ENCODE data around the gene PSMD5.
"Not testable (repeated sequence)": the region's sequence is repeated elsewhere in the genome, so short reads cannot be mapped to it uniquely, and the experiment has no call there.

PSMD5 gene

GRCh38 chr9:120807607-120808379, 34.9 kb downstream of the PSMD5 start:
- DNase-seq (ENCODE audit: low read depth, low spot score), result no peak

DNA sequence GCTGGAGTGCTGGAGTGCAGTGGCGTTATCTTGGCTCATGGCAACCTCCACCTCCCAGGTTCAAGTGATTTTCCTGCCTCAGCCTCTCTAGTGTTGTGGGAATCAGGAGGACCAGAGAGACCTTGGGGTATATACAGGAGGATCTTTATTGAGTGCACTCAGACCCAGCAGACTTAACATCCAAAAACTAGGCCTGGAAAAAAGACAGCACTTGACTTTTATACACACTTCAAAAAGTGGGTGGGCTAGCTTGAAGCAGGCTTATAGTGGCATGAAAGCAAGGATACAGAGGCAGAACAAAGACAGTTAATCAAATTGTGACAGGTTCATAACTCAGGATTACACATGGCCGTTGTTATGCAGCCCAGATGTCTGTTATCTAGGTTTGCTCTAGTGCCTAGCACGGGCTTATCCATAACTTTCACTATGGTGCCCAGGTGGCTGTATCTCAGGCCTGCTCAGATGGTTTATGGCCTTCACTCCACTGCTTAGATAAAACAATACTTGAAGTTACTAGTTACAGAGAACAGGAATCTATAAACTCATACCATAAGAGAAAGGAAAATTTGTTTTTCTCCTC, 37.8 kb downstream of the PSMD5 start:
- not testable (repeated sequence) for DNase-seq (ENCODE audit: low read depth, low spot score)

DNA sequence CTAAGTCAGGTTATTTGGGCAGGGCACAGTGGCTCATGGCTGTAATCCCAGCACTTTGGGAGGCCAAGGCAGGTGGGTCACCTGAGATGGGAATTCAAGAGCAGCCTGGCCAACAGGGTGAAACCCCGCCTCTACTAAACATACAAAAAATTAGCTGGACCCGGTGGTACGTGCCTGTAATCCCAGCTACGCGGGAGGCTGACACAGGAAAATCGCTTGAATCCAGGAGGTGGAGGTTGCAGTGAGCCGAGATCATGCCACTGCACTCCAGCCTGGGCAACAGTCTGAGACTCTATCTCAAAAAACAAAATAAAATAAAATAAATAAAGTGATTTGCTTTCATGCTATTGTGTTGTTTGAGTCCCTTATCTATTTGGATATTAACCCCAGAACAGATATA, 41.3 kb downstream of the PSMD5 start:
- DNase-seq (ENCODE audit: low read depth, low spot score), result no peak

- DNase-seq (ENCODE audit: low read depth, low spot score), result peak; percentile 77
Observed at GRCh38 chr9:120792898-120793765, 49.6 kb downstream of the PSMD5 start, which contains the start of gene FBXW2. Gene FBXW2 (minus strand): TSS chr9:120793416. CDS start chr9:120788258, 5,158 bp downstream.

DNA sequence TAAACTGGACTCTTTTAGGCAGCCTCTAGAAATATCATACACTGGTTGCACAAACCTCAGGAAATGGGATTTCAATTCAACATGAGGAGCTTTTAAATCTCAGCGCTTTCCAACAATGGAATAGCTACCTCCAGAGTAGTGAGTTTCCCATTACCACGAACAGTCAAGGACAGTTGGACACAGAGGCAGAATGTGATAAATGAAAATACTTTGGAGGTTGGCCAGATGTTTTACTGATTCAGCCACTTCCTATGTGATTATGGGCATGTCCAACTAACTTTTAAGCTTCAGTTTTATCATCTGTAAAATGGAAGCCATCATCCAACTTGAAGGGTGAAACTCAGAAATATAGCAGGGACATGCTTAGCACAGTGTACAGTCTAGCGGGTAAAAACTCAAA, 51.6 kb downstream of the PSMD5 start:
- DNase-seq (ENCODE audit: low read depth, low spot score), result no peak

- no peak for DNase-seq (ENCODE audit: low read depth, low spot score)
Observed at GRCh38 chr9:120787933-120788332, 54.8 kb downstream of the PSMD5 start.

- no peak for DNase-seq (ENCODE audit: low read depth, low spot score)
Observed at GRCh38 chr9:120783602-120784047, 59.1 kb downstream of the PSMD5 start.

DNA sequence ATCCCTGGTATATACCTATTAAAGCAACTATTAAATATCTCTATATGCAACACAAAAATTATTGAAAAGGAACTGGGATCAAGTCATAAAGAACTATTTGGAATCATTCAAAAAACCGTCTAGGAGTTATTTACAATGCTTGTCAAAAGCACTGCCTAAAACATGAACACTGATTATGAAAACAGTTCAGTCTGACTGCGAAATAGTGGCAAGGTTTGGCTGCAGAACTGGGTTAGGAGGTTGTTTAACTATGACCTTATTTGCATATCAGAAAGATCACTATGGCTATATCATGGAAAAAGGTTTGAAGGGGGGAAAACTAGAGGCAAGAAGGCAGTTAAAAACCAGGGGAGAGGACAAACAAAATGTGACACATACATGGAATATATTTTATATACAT, 61.5 kb downstream of the PSMD5 start:
- DNase-seq (ENCODE audit: low read depth, low spot score), result no peak

- no peak for DNase-seq (ENCODE audit: low read depth, low spot score)
Observed at GRCh38 chr9:120780367-120780766, 62.4 kb downstream of the PSMD5 start.

DNA sequence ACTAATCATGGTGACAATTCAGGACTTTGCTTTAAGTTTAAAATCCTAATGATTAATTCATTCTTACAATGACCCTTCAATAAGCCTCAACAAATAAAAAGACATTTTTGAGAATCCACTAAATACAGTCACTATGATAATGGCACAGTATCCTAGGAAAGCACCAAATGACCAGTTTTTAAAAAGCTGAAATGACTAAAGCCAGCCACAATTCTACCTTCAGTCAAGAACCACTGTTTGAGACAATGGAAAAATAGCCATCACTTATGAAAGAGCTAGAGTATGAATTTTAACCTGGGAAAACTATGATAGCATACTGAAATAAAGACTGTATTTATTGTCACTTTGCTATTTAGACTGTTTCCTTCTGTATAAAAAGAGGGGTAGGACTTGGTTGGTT, 63.5 kb downstream of the PSMD5 start:
- no peak for DNase-seq (ENCODE audit: low read depth, low spot score)

DNA sequence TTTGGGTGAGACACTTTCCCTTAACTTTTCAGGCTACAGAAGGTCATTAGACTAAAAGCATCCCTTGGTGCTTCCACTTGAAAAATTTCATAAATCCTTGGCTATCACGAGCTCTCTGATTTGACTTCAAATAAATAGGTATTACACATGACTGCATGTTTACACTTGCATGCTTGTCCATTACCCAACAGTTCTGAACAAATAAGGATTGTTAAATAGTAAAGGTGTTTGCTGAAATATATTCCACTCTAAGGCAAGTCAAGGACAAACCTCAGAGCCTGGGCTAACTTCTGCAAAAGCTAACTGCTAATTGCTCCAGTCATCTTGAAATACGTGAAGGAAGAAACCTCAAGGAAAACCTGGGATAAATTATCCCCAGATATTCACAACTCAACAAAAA, 64.0 kb downstream of the PSMD5 start:
- DNase-seq (ENCODE audit: low read depth, low spot score), result no peak

- DNase-seq (ENCODE audit: low read depth, low spot score), result no peak
Observed at GRCh38 chr9:120777229-120777628, 65.5 kb downstream of the PSMD5 start.

DNA sequence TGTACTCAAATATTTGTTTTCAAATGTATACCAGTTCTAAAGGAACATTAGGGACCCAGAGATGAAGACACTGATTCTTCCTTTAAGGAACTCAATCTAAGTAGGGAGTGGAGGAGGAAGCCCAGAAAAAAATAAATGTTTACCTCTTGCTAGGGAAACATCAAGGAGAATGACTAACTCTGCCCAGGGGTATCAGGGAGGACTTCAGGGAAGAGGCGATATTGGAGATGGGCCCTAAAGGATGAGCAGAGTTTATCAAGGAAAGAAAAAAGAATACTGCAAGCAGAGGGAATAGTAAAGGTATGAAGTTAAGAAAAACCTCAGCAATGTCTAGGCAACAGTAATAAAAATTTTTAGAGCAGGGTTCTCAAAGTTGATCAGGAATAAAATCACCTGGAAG, 65.9 kb downstream of the PSMD5 start:
- no peak for DNase-seq (ENCODE audit: low read depth, low spot score)

GRCh38 chr9:120775859-120776258, 66.9 kb downstream of the PSMD5 start:
- no peak for DNase-seq (ENCODE audit: low read depth, low spot score)

DNA sequence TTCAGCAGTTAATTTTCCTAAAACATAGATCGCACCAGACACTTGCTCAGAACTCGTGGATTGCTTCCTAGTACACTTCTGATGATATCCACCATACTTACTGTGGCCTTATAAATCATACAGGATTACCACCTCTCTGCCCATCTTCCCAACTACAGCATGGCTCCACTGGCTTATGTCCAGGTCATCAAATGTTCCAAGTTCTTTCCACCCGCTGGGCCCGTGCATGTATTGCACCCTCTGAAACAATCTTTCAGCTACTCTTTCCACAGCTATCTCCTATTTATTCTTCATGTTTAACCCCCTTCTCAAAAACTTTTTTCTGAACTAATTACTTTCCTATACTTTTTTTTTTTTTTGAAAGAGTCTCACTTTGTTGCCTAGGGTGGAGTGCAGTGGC, 68.0 kb downstream of the PSMD5 start:
- DNase-seq (ENCODE audit: low read depth, low spot score), result no peak

GRCh38 chr9:120773256-120773655, 69.5 kb downstream of the PSMD5 start:
- DNase-seq (ENCODE audit: low read depth, low spot score), result no peak

- DNase-seq (ENCODE audit: low read depth, low spot score), result no peak
Observed at GRCh38 chr9:120770931-120771330, 71.8 kb downstream of the PSMD5 start.

DNA sequence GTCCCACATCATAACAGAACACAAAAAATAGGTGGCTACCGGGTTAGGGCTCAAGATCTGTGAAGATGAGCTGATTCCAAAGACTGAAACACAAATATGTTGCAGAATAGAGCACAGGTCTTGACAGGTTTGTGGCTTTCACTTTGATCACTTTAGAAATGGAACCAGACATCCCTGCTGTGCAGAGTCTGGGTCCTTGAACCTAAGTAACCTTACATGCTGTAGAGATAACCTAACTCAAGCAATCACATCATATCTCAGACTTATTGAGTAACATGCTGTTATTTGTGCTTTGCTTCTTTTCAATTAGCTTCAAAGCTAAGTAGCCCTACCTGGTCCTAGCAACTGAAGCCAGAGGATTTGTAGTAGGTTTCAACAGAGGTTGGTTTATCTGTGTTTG, 73.8 kb downstream of the PSMD5 start:
- DNase-seq (ENCODE audit: low read depth, low spot score), result no peak

- no peak for DNase-seq (ENCODE audit: low read depth, low spot score)
Observed at GRCh38 chr9:120768247-120768646, 74.5 kb downstream of the PSMD5 start.

GRCh38 chr9:120767451-120767850, 75.3 kb downstream of the PSMD5 start:
- no peak for DNase-seq (ENCODE audit: low read depth, low spot score)

Measured in activated naive CD8-positive, alpha-beta T cell treated with anti-CD3 and anti-CD28 coated beads, Interleukin-2, amount 50 U/mL, for 16 hours (primary cell).